ENCODE measurements around the gene MMD2. TPM values are rescaled to one million over a fixed set of nuclear protein-coding genes. Genes with fewer than 3 reads are reported as not detected.

The MMD2 gene
- total and polyA plus RNA-seq, 2 experiments from 2014 or later = not detected

GRCh38 chr7:4962872-4963775 lies 4.1 kb upstream of the MMD2 start:
- no peaks in the 10 kb centered on the region for H3K9me3 ChIP-seq (ENCODE audit: low read depth)
- peaks cover 11% of the 10 kb centered on the region for H3K27me3 ChIP-seq (replicated peaks; ENCODE audit: insufficient read depth)
- no peak overlapping the region for H3K9ac ChIP-seq
- in situ Hi-C loops (cut with MboI) = no loop called here
- no peaks in the 10 kb centered on the region for H3K9me2 ChIP-seq (ENCODE audit: insufficient read depth)
- no peaks in the 10 kb centered on the region for H3K36me3 ChIP-seq (ENCODE audit: low read depth)
- no peak overlapping the region for H3K27ac ChIP-seq
- no peaks in the 10 kb centered on the region for H3K79me2 ChIP-seq (ENCODE audit: insufficient read depth)
- H3K4me2 ChIP-seq (ENCODE audit: unreplicated experiment) = no peak overlapping the region
- WGBS, 2 experiments (ENCODE audit: low coverage in 1 of 2, low lambda C conversion rate in 2 of 2, missing lambda C conversion rate in 2 of 2) = 61 to 63% methylated on average over 19 of the region's 19 CpGs
- H3F3A ChIP-seq (ENCODE audit: insufficient read depth) = no peaks in the 10 kb centered on the region
- DNase-seq = no peak
- H3K4me3 ChIP-seq = no peak overlapping the region
- H4K20me1 ChIP-seq (ENCODE audit: insufficient read depth) = no peaks in the 10 kb centered on the region
- H3K4me1 ChIP-seq (ENCODE audit: insufficient read depth) = no peaks in the 10 kb centered on the region
- H2AFZ ChIP-seq = no peak overlapping the region
- TF ChIP-seq EZH2 (IDR thresholded peaks at IDR 0.05; ENCODE audit: insufficient read depth, poor library complexity, severe bottlenecking) (no peak), EZH2phosphoT487 (IDR thresholded peaks at IDR 0.05; ENCODE audit: insufficient read depth, low read depth) (no peak)

GRCh38 chr7:4960363-4960762 lies 1.4 kb upstream of the MMD2 start:
- H3K9me3 ChIP-seq (ENCODE audit: low read depth) = no peaks in the 10 kb centered on the region
- no peaks in the 10 kb centered on the region for H3K9me2 ChIP-seq (ENCODE audit: insufficient read depth)
- no peaks in the 10 kb centered on the region for H3K4me1 ChIP-seq (ENCODE audit: insufficient read depth)
- no peaks in the 10 kb centered on the region for H4K20me1 ChIP-seq (ENCODE audit: insufficient read depth)
- no peak for DNase-seq
- H3K27me3 ChIP-seq (replicated peaks; ENCODE audit: insufficient read depth) = peaks cover 24% of the 10 kb centered on the region
- WGBS, 2 experiments (ENCODE audit: low coverage in 1 of 2, low lambda C conversion rate in 2 of 2, missing lambda C conversion rate in 2 of 2) = 44 to 46% methylated on average over 10 of the region's 10 CpGs
- TF ChIP-seq EZH2phosphoT487 (IDR thresholded peaks at IDR 0.05; ENCODE audit: insufficient read depth, low read depth) = no peak
- H3K27ac ChIP-seq = no peak overlapping the region
- no peaks in the 10 kb centered on the region for H3K79me2 ChIP-seq (ENCODE audit: insufficient read depth)
- H3K4me3 ChIP-seq = no peak overlapping the region
- H3F3A ChIP-seq (ENCODE audit: insufficient read depth) = no peaks in the 10 kb centered on the region
- no peak overlapping the region for H3K4me2 ChIP-seq (ENCODE audit: unreplicated experiment)
- in situ Hi-C loops (cut with MboI) = no loop called here
- no peak overlapping the region for H3K9ac ChIP-seq
- H2AFZ ChIP-seq = no peak overlapping the region
- H3K36me3 ChIP-seq (ENCODE audit: low read depth) = no peaks in the 10 kb centered on the region

- H3K4me3 ChIP-seq = no peak overlapping the region
- H3F3A ChIP-seq (ENCODE audit: insufficient read depth) = no peaks in the 10 kb centered on the region
- no peaks in the 10 kb centered on the region for H3K36me3 ChIP-seq (ENCODE audit: low read depth)
- H3K27me3 ChIP-seq (replicated peaks; ENCODE audit: insufficient read depth) = peaks cover 24% of the 10 kb centered on the region
- H3K9me2 ChIP-seq (ENCODE audit: insufficient read depth) = no peaks in the 10 kb centered on the region
- no peaks in the 10 kb centered on the region for H4K20me1 ChIP-seq (ENCODE audit: insufficient read depth)
- TF ChIP-seq EZH2 (IDR thresholded peaks at IDR 0.05; ENCODE audit: insufficient read depth, poor library complexity, severe bottlenecking) = no peak
- TF ChIP-seq EZH2phosphoT487 (IDR thresholded peaks at IDR 0.05; ENCODE audit: insufficient read depth, low read depth) = no peak
- H3K79me2 ChIP-seq (ENCODE audit: insufficient read depth) = no peaks in the 10 kb centered on the region
- H3K9me3 ChIP-seq (ENCODE audit: low read depth) = no peaks in the 10 kb centered on the region
- H2AFZ ChIP-seq = no peak overlapping the region
- in situ Hi-C loops (cut with MboI) = no loop called here
- no peak overlapping the region for H3K4me2 ChIP-seq (ENCODE audit: unreplicated experiment)
- H3K9ac ChIP-seq = no peak overlapping the region
- H3K27ac ChIP-seq = no peak overlapping the region
- 47% methylated on average over 3 of the region's 4 CpGs; no CpG with 5 or more reads in 1 of the 2 experiments for WGBS, 2 experiments (ENCODE audit: low coverage in 1 of 2, low lambda C conversion rate in 2 of 2, missing lambda C conversion rate in 2 of 2)
- no peak for DNase-seq
- H3K4me1 ChIP-seq (ENCODE audit: insufficient read depth) = no peaks in the 10 kb centered on the region
Observed at GRCh38 chr7:4959893-4960292, 906 bp upstream of the MMD2 start.

GRCh38 chr7:4959306-4959705 lies 319 bp upstream of the MMD2 start:
- no peak overlapping the region for H3K27ac ChIP-seq
- no peak overlapping the region for H3K9ac ChIP-seq
- TF ChIP-seq EZH2 (IDR thresholded peaks at IDR 0.05; ENCODE audit: insufficient read depth, poor library complexity, severe bottlenecking) (no peak), EZH2phosphoT487 (IDR thresholded peaks at IDR 0.05; ENCODE audit: insufficient read depth, low read depth) (no peak)
- WGBS, 2 experiments (ENCODE audit: low coverage in 1 of 2, low lambda C conversion rate in 2 of 2, missing lambda C conversion rate in 2 of 2) = 2% methylated on average over 20 of the region's 21 CpGs; no CpG with 5 or more reads in 1 of the 2 experiments
- no peaks in the 10 kb centered on the region for H3K9me2 ChIP-seq (ENCODE audit: insufficient read depth)
- H2AFZ ChIP-seq = no peak overlapping the region
- DNase-seq = no peak
- no peaks in the 10 kb centered on the region for H4K20me1 ChIP-seq (ENCODE audit: insufficient read depth)
- H3K79me2 ChIP-seq (ENCODE audit: insufficient read depth) = no peaks in the 10 kb centered on the region
- peaks cover 24% of the 10 kb centered on the region for H3K27me3 ChIP-seq (replicated peaks; ENCODE audit: insufficient read depth)
- no peak overlapping the region for H3K4me2 ChIP-seq (ENCODE audit: unreplicated experiment)
- H3K4me3 ChIP-seq = no peak overlapping the region
- no peaks in the 10 kb centered on the region for H3F3A ChIP-seq (ENCODE audit: insufficient read depth)
- H3K9me3 ChIP-seq (ENCODE audit: low read depth) = no peaks in the 10 kb centered on the region
- H3K4me1 ChIP-seq (ENCODE audit: insufficient read depth) = no peaks in the 10 kb centered on the region
- in situ Hi-C loops (cut with MboI) = no loop called here
- H3K36me3 ChIP-seq (ENCODE audit: low read depth) = no peaks in the 10 kb centered on the region

Data from GM23248 (cell line).